ENCODE results near the gene APOO.
A peak's percentile ranks its signal among the peaks of the same experiment; 100 is the strongest.

The APOO gene

DNA sequence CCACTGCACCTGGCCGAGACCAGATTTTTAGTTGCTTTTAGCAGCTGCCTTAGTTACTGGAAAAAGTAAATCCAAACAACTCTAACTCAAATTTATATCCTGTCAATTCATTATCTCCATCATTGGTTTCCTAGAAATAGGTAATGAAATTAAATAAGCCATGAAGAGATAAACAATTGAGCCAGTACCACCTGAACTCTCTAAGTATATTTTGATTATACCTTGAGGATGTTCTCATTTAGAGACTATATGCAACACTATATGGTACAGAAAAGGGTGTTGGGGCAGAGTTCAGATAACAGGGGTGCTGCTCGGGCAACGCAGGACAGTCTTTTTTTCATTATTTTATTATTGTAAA, 89.8 kb downstream of the APOO start:
- no peak for DNase-seq (ENCODE audit: low spot score)

DNA sequence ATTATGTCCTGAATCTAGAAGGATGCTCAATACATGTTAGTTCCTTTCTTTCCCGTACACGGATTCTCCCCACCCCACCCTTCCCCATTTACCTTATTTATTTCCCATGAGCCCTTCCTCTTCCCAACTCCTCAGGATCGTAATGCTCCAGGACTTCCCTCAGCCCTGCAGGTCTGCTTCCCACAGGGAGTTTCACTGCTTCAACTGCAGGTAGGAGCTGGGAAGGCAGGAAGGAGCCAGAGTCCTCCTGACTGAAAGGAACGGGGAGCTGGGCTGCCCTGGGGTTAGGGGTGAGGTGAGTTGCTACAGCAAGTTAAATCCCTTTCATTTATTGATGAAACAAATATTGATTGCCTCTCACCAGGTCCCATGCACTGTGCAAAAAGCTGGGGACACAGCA, 91.6 kb downstream of the APOO start:
- DNase-seq (ENCODE audit: low spot score), result no peak

DNA sequence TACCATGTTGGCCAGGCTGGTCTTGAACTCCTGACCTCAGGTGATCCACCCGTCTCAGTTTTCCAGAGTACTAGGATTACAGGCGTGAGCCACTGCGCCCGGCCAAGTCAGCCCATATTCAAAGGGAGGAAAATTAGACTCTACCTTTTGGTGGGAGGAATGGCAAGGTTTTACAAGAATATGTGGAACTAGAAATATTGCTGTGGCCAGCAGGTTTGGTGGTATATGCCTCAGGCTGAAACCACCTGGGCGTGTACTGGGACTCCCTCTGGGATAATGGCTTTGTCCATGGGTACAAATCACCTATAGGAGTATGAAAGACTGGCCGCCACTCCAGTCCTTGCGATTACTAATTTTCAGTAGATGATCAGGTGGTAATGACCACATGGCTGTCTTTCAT, 92.4 kb downstream of the APOO start:
- no peak for DNase-seq (ENCODE audit: low spot score)

DNA sequence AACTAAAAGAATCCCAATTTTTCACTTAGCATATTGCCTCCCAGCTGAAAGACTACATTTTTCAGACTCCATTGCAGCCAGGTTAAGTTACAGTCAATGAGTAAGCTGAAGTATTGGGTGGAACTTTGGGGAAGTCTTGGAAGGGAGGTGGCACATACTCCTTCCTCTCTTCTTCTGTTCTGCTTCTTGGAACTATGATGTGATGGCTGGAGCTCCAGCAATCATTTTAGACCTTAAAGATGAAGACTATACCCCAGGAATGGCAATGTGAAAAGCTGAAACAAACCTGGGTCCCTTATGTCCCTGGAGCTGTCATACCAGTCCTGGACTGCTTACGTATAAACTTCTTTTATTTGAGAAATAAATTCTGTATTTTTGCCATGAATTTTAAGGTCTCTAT, 93.9 kb downstream of the APOO start:
- DNase-seq (ENCODE audit: low spot score), result no peak

DNA sequence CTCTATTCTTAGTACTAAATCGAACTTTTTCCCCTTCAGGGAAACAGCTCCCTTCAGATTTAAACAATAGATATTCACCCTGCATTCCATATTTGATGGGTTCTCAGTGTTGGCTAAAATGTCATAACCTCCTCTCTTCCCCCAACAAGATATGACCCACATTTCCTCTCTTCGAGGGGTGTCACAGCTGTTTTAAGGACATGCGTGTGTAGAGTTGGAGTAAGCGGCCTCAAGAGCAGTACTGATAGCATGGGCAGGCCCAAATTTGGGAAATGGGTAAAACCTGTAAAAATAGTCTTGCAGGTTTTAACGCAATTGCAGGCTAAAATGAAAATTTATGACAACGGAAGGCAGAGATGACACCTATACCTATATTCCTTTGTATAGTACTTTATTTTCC, 96.1 kb downstream of the APOO start:
- no peak for DNase-seq (ENCODE audit: low spot score)

DNA sequence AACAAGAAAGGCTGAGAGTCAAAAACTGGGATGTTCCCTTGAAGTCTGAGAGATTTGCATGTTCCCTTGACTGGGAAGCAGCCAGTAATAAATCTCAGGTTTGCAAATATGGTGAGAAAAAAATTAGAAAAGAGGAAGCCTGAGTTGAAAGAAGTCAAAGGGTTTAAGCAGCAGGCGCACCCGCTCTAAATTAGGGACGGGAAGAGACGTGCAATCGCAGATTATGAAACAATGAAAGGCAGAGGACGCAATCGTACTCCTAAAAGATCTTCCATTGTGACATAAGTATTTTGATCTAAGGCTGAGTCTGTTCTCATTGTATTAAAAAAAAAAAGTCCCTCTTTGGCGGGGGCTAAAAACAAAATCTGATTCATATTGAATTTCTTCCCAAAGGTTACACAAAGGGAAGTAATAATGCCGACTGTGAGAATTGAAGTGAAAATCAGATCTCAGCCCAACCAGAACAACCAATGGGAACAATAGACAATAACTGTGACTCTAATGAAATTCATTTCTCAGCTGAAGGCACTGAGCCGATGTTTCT, 96.6 kb downstream of the APOO start:
- DNase-seq (ENCODE audit: low spot score), result no peak

DNA sequence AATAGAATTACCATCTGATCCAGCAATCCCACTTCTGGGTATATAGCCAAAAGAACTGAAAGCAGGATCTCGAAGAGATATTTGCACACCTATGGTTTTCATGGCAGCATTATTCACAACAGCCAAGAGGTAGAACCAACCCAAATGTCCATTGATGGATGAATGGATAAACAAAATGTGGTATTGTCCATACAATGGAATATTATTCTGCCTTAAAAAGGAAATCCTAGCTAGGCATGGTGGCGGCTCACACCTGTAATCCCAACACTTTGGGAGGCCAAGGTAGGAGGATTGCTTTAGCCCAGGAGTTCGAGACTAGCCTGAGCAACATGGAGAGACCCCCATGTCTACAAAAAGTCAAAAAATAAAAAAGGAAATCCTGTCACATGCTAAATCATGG, 97.5 kb downstream of the APOO start:
- DNase-seq (ENCODE audit: low spot score), result no peak

DNA sequence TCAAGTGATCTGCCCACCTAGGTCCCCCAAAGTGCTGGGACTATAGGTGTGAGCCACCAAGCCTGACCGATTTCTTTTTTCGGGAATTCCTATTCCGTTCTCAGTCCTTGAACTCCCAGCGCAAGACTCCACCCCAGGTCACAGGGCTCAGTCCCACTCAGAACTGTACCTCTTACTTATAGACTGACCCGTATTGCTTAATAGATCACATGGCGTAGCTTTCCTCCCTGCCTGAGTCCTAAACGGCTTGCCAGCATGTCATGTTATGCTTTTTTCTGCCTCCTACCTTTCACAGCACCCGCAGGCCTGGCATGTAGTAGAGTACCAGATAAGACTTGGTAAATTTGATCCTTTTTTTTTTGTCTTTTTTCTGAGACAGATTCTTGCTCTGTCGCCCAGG, 102.3 kb downstream of the APOO start:
- no peak for DNase-seq (ENCODE audit: low spot score)

DNA sequence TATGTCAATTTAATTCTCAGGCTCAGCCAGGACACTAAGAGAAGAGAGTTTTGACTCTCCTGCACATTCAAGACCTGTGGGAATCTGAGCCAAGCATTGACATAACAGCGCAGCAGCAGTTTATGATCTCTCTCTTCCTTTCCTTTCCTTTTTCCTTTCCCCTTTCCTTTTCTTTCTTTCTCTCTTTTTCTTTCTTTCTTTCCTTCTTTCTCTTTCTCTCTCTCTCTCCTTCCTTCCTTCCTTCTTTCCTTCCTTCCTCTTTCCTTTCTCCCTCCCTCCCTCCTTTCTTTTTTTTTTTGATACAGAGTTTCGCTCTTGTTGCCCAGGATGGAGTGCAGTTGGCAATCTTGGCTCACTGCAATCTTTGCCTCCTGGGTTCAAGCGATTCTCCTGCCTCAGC, 103.2 kb downstream of the APOO start:
- no peak for DNase-seq (ENCODE audit: low spot score)

DNA sequence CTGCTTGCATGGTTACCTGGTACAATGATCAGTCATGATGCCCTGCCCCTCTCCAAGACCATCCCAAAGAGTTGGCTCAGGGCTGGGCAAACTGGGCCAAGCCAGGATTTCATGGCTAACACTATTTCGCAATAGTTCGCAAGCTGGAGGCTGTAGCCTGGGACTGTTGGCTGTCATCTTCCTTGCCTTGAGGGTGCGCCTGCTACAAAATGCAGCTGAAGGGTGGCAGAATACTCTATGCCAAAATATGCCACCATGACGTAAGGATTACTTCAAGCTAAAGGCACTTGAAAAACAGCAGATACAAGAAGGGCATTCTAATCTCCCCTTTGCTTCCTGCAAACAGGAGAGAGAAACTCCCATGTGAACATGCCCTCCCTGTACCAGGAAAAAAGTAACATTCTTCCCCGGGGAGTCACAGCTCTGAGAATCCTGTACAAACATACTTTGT, 103.8 kb downstream of the APOO start:
- DNase-seq (ENCODE audit: low spot score), result no peak

DNA sequence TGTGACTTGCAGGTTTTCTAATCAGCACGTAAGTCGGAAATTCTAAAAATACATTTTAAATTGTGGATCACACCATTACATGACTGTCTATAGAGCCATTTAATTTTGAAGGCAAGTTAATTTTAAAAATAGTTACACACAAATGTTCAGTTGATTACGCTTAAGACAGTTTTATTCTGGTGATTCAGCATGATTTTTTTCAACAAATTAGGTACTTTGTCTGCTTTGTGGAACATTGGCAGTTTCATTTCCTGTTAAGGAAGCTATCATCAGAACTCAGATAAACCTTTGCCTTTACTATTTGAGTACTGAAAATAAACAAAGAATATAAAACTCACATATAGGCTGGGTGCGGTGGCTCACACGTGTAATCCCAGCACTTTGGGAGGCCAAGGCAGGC, 105.3 kb downstream of the APOO start:
- DNase-seq (ENCODE audit: low spot score), result no peak

DNA sequence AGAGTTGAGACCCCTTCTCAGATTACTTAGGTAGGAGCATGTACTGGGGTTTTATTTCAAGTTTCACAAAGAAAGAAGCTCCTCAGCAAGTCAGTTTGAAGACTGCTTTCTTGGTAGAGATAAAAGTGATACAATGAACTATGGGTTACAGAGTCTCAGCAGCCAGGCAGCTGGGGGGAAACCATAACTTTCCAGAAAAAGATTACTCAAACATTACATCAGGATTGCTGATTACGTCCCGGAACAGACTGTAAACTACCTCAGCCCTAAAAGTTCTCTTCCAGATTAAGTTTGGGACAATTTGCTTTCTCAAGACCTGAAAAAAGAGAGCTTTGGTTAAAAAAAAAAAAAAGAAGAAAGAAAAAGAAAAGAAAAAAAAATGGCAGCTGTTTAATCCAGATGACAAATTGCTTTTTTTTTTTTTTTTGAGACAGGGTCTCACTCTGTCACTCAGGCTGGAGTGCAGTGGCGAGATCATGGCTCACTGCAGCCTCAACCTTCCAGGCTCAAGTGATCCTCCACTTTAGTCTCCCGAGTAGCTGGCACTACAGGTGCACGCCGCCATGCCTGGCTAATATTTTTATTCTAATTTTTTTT, 108.2 kb downstream of the APOO start:
- DNase-seq (ENCODE audit: low spot score), result no peak

DNA sequence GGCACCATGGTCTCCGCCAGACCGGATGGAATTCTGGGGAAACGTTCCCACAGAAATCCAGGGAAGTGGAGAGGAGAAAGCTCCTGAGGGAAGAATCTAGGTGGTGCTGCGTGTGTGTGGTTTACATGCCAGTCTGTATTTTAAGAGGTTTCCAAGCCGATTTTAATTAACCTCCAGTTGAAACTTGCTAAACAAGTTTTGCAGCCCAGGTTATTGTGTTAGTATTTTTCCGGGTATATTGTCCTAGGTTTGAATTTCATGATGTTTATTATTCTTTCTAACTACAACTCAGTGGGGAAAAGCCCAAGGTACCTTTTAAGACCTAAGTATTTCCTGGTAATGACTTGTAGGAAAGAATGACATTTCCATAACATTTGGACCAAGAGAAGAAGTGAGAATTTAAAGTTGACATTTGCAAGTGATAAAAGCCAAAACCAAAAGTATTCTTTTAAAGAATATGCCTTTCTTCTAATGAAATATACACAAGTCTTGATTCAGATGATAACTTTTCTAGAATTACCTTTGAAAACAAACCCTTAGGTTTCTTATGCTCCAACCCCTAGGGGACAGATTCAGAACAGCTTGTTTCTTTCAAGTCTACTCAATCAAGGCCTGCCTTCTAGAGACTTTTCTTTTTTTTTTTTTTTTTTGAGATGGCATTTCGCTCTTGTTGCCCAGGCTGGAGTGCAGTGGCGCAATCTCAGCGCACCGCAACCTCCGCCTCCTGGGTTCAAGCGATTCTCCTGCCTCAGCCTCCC, 110.2 kb downstream of the APOO start:
- DNase-seq (ENCODE audit: low spot score), result no peak

DNA sequence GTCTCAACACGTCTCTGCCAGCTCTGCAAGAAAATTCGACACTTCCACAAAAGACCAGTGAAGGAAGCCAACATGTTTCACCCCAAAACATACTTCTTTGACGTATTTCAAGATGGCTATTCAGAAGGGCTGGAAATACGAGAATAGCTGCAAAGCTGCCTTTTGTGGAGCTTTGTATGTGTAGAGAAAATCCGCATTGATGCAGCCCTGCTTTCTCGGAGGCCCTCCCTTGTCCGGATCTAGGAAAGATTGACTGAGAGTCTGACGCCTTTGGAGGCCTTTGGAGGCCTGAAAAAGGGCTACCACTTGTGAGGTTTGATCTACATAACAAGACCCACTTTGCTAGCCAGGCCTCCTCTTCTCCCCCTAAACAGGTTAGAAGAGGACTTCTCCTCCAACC, 112.5 kb downstream of the APOO start:
- DNase-seq (ENCODE audit: low spot score), result no peak

DNA sequence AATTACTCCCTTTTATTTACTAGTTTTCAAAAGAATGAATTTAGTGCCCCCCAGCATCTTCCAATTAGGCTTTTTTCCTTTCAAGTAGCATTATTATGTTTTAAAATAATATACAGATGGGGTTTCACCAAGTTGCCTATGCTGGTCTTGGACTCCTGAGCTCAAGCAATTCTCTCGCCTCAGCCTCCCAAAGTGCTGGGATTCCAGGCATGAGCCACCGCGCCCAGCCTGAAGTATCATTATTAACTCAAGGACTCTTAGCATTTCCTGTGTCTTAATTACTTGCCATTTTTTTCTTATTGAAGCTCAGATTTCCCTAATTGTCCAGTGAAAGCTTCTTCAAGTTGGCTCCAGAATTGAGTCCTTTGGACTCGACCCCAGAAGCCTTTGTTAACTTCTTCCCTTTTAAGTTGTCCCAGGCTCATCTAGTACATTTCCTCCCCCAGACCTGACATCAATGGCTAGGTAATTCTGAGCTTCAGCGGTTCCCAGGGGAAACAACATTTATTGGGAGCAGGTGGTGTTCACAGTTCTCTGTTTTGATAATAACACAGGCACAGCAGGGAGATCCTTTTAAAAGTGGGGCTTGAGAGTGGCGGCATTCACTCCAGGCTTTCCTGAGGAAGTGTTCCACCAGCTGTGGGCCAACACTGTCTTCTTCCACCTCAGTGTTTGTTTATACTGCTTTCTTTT, 114.7 kb downstream of the APOO start:
- DNase-seq (ENCODE audit: low spot score), result no peak

DNA sequence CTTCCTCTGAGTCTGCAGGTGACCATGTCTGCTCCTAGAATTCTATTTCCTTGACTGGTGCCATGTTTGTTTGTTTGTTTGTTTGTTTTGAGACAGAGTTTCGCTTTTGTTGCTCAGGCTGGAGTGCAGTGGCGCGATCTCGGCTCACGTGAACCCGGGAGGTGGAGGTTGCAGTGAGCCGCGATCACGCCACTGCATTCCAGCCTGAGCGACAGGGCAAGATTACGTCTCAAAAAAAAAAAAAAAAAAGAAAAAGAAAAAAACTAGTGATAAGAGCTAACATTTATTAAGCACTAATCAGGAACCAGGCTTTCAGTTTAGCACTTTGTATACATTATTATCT, 117.6 kb downstream of the APOO start:
- no peak for DNase-seq (ENCODE audit: low spot score)

DNA sequence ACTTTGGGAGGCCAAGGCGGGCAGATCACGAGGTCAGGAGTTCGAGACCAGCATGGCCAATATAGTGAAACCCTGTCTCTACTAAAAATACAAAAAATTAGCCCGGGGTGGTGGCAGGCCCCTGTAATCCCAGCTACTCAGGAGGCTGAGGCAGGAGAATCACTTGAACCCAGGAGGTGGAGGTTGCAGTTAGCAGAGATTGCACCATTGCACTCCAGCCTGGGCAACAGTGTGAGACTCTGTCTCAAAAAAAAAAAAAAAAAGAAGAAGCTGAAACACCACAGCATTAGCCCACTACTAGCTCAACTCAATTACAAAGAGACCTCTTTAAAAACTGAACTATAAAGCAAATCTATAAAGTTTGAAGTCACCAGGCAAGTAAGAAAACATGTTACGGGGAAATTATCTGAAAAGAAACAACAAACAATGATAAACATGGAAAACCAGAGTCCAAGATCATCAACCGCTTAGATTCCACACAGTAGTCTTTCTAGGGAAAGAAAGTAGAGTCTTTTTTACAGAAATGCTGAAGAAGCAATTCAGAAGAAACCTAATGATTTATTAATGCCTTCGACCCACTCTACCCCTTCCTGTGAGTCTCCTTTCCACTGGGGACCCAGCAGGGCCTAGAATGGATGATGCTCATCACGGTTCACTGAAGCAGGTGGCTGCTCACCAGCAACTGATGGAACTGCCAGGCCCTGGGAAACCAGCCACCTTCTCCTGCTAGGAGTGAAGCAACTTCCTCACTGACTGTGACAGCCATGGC, 118.2 kb downstream of the APOO start:
- no peak for DNase-seq (ENCODE audit: low spot score)

DNA sequence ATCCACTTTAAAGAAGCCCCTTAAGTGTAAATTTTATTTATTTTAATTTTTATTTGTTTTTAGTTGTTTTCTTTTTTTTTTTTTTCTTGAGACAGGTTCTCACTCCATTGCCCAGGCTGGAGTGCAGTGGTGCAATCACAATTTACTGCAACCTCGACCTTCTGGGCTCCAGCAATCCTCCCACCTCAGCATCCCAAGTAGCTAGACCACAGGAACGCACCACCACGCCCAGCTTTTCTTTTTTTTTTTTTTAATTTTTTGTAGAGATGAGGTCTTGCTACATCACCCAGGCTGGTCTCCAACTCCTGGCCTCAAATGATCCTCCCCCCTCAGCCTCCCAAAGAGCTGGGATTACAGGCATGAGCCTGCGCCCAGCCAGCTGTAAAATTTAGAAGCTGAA, 118.8 kb downstream of the APOO start:
- peak; percentile 54 for DNase-seq (ENCODE audit: low spot score)

DNA sequence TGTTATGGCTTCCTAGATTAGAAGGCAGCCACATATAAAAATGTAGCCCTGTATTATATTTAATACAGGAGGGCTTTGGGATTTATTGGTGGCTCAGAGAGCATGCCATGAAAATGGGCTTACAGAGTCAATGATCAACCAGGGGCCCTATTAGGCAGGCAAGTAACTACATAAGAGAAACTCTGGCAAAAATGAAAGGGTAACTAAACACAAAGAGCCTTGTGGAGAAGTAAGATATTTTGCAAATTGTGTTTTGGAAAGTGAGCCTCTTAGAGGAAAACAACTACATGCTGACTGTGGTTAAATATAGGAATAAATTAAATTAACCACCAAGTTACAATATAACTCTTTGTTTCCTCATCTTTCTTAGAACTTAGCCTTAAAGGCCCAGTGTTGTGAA, 119.2 kb downstream of the APOO start:
- DNase-seq (ENCODE audit: low spot score), result peak; percentile 45

DNA sequence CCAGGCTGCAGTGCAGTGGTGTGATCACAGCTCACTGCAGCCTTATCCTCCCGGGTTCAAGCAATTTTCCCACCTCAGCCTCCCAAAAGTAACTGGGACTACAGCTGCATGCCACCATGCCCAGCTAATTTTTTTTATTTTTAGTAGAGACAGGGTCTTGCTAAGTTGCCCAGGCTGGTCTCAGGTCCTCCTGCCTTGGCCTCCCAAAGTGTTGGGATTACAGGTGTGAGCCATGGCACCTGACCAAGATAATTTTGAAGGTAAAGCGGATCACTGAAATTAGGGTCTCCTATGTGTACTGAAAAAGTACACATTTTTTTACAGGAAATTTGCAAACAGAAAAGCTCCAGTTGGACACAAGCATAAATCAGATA, 120.0 kb downstream of the APOO start:
- DNase-seq (ENCODE audit: low spot score), result no peak

DNA sequence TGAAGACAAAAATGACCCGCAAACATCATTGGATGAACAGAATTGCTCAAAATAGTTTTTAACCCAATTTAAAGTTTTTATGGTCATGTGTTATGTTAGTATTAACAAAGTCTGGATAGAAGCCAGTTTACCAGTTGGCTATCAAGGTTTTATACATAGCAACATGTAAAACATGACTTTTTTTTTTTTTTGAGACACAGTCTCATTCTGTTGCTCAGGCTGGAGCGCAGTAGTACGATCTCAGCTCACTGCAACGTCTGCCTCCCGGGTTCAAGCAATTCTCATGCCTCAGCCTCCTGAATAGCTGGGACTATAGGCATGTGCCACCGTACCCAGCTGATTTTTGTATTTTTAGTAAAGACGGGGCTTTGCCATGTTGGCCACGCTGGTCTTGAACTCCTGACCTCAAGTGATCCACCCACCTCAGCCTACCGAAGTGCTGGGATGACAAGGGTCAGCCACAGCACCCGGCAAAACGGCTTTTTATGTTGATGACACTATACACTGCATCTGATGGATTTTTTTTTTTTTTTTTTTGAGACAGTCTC, 121.4 kb downstream of the APOO start:
- no peak for DNase-seq (ENCODE audit: low spot score)

DNA sequence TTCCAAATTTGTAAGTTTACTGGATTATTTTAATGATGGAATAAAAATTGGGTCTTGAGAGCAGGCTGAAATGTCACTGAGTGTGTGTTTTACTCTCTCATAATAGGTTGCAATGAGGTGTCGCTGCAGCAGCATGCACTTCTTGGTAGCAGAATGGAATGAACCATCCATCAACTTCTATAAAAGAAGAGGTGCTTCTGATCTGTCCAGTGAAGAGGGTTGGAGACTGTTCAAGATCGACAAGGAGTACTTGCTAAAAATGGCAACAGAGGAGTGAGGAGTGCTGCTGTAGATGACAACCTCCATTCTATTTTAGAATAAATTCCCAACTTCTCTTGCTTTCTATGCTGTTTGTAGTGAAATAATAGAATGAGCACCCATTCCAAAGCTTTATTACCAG, 122.2 kb downstream of the APOO start:
- no peak for DNase-seq (ENCODE audit: low spot score)

All from SW480 (cell line).